ENCODE measurements around the gene P2RX2. TPM values are rescaled to one million over a fixed set of nuclear protein-coding genes. Genes with fewer than 3 reads are reported as not detected.
A peak's percentile ranks its signal among the peaks of the same experiment; 100 is the strongest.
"Not testable (repeated sequence)": the region's sequence is repeated elsewhere in the genome, so short reads cannot be mapped to it uniquely, and the experiment has no call there.

Gene P2RX2
- total RNA-seq, 2 donors from 2014 or later, result not detected

DNA sequence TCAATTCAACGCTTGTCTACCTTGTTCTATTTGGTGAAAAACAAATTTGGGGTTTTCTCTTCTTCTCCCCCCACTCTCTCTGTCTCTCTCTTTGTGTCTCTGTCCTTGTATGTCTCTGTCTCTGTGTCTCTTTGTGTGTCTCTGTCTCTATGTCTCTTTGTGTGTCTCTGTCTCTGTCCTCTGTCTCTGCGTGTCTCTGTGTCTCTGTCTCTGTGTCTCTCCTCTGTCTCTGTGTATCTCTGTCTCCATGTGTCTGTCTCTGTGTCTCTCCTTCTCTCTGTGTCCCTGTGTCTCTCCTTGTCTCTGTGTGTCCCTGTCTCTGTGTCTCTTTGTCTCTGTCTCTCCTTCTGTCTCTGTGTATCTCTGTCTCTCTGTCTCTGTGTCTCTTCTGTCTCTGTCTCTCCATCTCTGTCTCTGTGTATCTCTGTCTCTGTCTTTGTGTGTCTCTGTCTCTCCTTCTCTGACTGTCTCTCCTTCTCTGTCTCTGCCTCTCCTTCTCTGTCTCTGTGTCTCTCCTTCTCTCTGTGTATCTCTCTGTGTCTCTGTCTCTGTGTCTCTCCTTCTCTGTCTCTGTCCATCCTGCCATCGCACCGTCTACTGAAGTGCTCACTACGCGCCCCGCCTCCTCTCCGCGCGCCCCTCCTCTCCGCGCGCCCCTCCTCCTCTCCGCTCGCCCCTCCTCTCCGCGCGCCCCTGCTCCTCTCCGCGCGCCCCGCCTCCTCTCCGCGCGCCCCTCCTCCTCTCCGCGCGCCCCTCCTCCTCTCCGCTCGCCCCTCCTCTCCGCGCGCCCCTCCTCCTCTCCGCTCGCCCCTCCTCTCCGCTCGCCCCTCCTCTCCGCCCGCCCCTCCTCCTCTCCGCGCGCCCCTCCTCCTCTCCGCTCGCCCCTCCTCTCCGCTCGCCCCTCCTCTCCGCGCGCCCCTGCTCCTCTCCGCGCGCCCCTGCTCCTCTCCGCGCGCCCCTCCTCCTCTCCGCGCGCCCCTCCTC is 21.0 kb upstream of the P2RX2 start:
- Histone ChIP-seq H3K27me3 (replicated peaks; ENCODE audit: insufficient read depth) (no peaks in the 10 kb centered on the region), H3K4me1 (ENCODE audit: control insufficient read depth in 1 of 2, low read depth in 2 of 2) (peaks cover 0 to 14% of the 10 kb centered on the region in 2 donors), H3K27ac (peak overlapping the region in 1 of 2 donors; percentile 54), H3K4me3 (peak overlapping the region; percentile 73), H3K9me3 (no peaks in the 10 kb centered on the region), H3K36me3 (no peaks in the 10 kb centered on the region)
- DNase-seq (ENCODE audit: low spot score), result no peak
- no peak for ATAC-seq (ENCODE audit: insufficient number of reproducible peaks, low FRiP score, low read depth)
- TF ChIP-seq, protein P1, sequence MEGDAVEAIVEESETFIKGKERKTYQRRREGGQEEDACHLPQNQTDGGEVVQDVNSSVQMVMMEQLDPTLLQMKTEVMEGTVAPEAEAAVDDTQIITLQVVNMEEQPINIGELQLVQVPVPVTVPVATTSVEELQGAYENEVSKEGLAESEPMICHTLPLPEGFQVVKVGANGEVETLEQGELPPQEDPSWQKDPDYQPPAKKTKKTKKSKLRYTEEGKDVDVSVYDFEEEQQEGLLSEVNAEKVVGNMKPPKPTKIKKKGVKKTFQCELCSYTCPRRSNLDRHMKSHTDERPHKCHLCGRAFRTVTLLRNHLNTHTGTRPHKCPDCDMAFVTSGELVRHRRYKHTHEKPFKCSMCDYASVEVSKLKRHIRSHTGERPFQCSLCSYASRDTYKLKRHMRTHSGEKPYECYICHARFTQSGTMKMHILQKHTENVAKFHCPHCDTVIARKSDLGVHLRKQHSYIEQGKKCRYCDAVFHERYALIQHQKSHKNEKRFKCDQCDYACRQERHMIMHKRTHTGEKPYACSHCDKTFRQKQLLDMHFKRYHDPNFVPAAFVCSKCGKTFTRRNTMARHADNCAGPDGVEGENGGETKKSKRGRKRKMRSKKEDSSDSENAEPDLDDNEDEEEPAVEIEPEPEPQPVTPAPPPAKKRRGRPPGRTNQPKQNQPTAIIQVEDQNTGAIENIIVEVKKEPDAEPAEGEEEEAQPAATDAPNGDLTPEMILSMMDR (IDR thresholded peaks at IDR 0.05), result no peak

DNA sequence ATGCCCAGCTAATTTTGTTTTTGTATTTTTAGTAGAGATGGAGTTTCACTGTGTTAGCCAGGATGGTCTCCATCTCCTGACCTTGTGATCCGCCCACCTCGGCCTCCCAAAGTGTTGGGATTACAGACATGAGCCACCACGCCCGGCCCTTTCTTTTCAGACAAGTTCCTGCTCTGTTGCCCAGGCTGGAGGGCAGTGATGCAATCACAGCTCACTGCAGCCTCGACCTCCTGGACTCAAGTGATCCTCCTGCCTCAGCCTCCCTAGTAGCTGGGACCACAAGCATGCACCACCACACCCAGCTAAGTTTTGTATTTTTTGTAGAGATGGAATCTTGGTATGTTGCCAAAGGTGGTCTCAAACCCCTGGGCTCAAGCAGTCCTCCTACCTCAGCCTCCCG is 19.1 kb upstream of the P2RX2 start:
- H3K9me3 ChIP-seq; H3K4me3 ChIP-seq; ATAC-seq (ENCODE audit: insufficient number of reproducible peaks, low FRiP score, low read depth); DNase-seq (ENCODE audit: low spot score); H3K27me3 ChIP-seq (replicated peaks; ENCODE audit: insufficient read depth); H3K36me3 ChIP-seq; H3K27ac ChIP-seq: not testable (repeated sequence)
- peaks cover 0 to 20% of the 10 kb centered on the region in 2 donors for H3K4me1 ChIP-seq (ENCODE audit: control insufficient read depth in 1 of 2, low read depth in 2 of 2)

DNA sequence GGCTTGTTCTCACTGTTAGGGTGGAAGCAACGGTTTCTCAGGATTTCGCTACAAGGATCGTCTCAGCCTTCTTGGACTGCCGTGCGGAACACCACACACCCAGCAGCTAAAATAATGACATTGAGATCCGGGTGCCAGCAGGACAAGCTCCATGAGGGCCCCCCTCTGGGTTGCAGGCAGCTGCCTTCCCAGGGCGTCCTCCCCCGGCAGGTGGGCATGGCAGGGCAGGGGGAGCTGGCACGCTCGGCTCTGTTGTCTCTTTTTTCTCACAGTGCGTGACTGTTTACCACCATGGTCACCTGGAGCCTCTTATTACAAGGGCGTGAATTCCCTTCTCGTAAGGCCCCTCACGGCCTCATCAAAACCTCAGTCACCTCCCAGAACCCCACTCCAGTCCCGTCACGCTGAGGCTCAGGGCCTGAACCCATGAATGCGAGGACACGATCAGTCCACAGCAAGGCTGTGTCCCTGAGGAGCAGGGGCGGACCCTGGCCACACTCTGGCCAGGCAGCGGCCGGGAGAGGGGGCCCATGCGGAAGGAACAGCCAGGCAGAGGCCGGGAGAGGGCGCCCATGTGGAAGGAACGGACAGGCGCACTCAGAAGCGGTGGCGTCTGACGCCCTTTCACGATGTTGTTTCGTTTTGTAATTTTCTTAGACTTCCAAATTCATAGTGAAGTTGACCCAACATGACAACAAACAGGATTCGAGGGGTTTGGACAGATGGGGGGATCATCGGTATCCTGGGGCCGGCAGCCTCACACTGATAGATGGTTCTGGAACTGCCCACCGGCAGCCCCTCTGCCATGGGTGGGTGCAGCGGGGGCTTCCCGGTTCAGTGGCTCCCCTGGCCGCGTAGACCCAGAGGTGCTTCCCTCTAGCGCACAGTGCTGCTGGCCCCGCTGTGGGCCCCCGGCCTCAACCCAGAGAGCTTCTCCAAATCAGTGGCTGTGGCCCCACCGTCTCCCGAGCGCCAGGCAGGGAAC is 18.2 kb upstream of the P2RX2 start:
- H3K4me1 ChIP-seq (ENCODE audit: control insufficient read depth in 1 of 2, low read depth in 2 of 2), result peaks cover 0 to 20% of the 10 kb centered on the region in 2 donors
- no peak for ATAC-seq (ENCODE audit: insufficient number of reproducible peaks, low FRiP score, low read depth)
- no peak overlapping the region for H3K27ac ChIP-seq
- H3K4me3 ChIP-seq, result peak overlapping the region; percentile 63
- no peak for DNase-seq (ENCODE audit: low spot score)
- H3K9me3 ChIP-seq, result no peaks in the 10 kb centered on the region
- TF ChIP-seq, protein P1 (IDR thresholded peaks at IDR 0.05), result peak; percentile 45
- H3K36me3 ChIP-seq, result no peaks in the 10 kb centered on the region
- no peaks in the 10 kb centered on the region for H3K27me3 ChIP-seq (replicated peaks; ENCODE audit: insufficient read depth)

DNA sequence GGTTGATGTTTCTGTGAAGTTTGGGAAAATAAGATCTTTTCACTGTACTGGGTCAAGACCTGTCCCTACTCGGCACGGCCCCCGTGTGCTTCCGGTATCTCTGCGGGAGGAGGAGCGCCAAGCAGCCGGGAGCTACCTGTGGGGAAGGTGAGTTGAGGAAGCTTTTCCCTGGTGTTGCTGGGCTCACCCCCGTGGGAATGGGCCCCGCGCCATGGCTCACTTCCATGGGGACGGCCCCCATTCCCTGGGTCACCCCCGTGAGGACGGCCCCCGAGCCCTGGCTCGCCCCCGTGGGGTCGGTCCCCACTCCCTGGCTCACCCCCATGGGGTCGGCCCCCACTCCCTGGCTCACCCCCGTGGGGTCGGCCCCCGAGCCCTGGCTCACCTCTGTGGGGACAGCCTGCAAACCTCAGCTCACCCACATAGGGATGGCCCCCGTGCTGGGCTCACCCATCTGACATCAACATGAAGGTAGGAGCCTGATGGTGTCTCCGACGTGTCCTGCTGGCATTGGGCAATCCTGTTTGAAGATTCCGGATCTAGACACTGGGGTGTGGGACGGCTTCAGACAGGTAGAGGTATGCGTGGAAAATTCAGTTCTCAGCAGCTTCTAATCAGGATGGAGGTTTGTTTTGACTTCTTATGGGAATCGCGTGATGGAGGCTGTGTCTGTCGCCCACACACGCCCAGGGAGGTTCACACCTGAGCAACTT is 17.2 kb upstream of the P2RX2 start:
- DNase-seq (ENCODE audit: low spot score) (no peak), ATAC-seq (ENCODE audit: insufficient number of reproducible peaks, low FRiP score, low read depth) (no peak)
- Histone ChIP-seq H3K27me3 (replicated peaks; ENCODE audit: insufficient read depth) (no peaks in the 10 kb centered on the region), H3K9me3 (no peaks in the 10 kb centered on the region), H3K4me3 (peak overlapping the region; percentile 63), H3K27ac (no peak overlapping the region), H3K4me1 (ENCODE audit: control insufficient read depth in 1 of 2, low read depth in 2 of 2) (peaks cover 0 to 20% of the 10 kb centered on the region in 2 donors), H3K36me3 (no peaks in the 10 kb centered on the region)
- TF ChIP-seq, protein P1 (IDR thresholded peaks at IDR 0.05), result no peak

DNA sequence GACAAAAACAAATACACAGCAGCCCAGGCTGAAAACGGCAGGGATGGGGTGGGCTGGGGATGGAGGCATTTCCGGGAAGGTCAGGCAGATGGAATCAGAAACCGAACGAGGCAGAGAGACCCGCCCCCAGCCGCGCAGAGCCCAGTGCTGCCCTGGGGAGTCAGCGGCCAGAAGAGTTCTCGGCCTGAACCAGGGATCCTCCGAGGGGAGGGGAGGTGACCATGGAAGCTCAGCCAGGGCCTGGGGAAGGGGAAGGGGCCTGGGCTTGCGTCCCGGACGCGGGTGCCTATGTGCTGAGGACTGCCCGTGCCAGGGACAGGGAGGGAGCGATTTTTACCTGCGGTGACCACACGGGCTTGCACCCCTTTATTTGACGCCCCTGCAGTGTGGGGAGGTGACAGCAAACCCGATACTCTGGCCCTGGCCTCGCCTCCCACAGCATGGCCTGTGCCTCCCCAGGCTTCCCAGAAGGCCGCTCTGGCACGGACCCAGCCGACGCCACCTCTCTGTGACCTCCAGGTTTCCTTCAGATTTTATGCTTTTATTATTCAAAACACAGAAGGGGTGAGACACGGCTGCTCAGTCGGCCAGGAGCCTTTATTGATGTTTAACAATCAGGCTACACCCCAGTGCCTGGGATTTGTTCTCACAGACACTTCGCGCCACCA is 15.9 kb upstream of the P2RX2 start:
- no peaks in the 10 kb centered on the region for H3K9me3 ChIP-seq
- no peaks in the 10 kb centered on the region for H3K27me3 ChIP-seq (replicated peaks; ENCODE audit: insufficient read depth)
- peaks cover 0 to 16% of the 10 kb centered on the region in 2 donors for H3K4me1 ChIP-seq (ENCODE audit: control insufficient read depth in 1 of 2, low read depth in 2 of 2)
- no peak for DNase-seq (ENCODE audit: low spot score)
- ATAC-seq (ENCODE audit: insufficient number of reproducible peaks, low FRiP score, low read depth), result no peak
- no peak overlapping the region for H3K27ac ChIP-seq
- no peaks in the 10 kb centered on the region for H3K36me3 ChIP-seq
- H3K4me3 ChIP-seq, result no peak overlapping the region
- TF ChIP-seq, protein P1 (IDR thresholded peaks at IDR 0.05), result no peak
